Stimulated activated CD4-positive, alpha-beta T cell treated with anti-CD3 and anti-CD28 coated beads, Interleukin-4, amount 100 ng/mL, for 1 hour (primary cell): ENCODE measurements around the gene STRADA.
"Not testable (repeated sequence)": the region's sequence is repeated elsewhere in the genome, so short reads cannot be mapped to it uniquely, and the experiment has no call there.

Experiments
- DNase-seq: peaks from one replicate; pipeline ENCODE4 v3.0.0-alpha.2; 2020

STRADA gene

GRCh38 chr17:63754046-63754445 is 12.4 kb upstream of the STRADA start:
- no peak for DNase-seq

GRCh38 chr17:63753215-63753614 is 11.6 kb upstream of the STRADA start:
- DNase-seq: no peak

- DNase-seq: no peak
Measured at GRCh38 chr17:63752707-63753106, 11.1 kb upstream of the STRADA start.

DNA sequence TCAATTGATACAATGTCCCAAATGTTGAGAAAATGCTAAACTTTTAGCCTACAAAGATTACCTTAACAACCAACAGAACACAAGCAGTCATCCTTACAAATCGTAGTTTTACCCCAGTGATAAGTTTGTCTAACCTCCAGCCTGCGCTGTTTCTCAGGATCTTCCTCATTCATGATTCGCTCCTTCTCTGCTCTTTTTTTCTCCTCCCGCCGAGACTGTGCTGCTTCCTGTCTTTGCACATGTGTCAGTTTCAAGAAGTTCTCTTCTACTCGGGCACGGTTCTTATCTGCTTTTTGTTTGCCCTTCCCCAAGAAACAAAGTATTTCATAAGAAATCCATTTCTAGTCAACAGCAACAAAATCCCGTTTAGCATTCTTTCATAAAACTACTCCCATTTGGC is 10.2 kb upstream of the STRADA start:
- no peak for DNase-seq

DNA sequence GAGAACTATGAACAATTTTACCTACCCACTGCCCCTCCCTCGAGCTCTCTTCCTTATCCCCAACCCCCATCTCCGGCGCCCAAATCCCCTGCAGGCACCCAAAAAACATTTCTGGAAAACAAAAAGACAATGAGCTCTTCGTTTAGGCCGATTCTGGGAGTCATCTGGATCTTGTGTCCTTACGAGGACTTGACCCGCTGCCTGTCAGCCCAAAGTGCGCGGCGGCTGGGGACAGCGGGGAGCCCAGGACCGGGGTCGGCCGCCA is 524 bp downstream of the STRADA start:
- DNase-seq: no peak

- no peak for DNase-seq
Measured at GRCh38 chr17:63740464-63741142, 996 bp downstream of the STRADA start.

GRCh38 chr17:63735691-63736090 is 5.9 kb downstream of the STRADA start:
- no peak for DNase-seq

GRCh38 chr17:63722403-63722802 is 19.2 kb downstream of the STRADA start:
- no peak for DNase-seq

DNA sequence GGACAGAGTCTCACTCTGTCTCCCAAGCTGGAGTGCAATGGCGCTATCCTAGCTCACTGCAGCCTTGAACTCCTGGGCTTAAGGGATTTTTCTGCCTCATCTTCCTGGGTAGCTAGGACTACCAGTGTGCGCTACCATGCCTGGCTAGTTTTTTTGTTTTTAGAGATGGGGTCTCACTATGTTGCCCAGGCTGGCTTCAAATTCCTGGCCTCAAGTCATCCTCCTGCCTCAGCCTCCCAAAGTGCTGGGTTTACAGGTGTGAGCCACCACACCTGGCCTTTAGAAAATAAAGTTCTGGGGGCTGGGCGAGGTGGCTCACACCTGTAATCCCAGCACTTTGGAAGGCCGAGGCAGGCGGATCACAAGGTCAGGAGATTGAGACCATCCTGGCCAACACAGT is 21.4 kb downstream of the STRADA start:
- DNase-seq: not testable (repeated sequence)

GRCh38 chr17:63718988-63719387 is 22.6 kb downstream of the STRADA start:
- no peak for DNase-seq

DNA sequence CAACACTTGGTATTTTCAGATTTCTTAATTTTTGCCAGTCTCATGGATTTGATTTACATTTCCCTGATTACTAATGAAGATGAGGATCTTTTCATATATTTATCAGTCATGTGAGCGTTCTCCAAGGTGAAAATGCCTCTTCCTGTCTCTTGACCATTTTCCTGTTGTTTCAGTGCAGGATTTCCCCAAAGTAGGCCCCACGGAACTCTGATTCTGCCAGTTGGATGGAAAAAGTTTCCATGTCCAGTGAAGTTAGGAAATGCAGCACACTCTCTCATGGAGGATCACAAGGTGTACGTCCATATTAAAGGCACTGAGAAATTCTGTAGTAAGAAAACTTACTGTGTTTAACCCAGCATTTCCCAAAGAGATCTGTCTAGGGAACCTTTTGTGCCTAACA is 25.2 kb downstream of the STRADA start:
- no peak for DNase-seq

DNA sequence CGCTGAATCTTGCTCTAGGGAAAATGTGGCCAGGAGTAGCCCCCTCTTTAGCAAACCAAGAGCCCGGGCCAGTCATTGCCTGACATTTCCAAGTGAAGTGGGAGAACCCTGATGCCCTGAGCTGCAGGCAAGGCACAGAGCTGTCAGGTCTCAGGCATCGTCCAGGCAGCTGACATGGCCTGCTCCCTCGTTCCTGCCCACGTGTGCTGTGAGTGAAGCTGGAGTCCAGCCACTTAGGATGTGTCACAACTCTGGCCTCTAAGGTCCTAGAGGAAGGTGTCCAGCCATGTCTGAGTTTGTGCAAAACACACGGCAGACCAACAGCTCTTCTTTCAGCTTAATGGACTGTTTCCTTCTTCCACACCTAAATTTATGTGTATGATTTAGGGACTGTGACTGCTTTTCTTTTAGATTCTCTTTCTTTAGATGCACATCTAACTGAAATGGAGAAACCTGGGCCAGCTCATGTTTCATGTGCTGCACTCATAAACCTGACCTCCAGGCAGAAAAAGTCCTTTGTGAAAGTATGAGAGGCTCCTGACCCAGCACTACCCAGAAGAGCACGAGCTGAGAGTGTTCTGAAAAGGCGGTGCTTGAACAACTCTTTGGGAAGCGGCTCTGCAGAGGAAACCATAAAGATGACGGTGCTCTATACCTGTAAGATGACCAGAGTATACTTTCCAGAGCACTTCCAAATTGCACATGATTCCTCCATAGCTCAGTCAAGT is 26.9 kb downstream of the STRADA start:
- DNase-seq: no peak

- DNase-seq: no peak
Measured at GRCh38 chr17:63709110-63709509, 32.5 kb downstream of the STRADA start.

- DNase-seq: no peak
Measured at GRCh38 chr17:63707151-63707550, 34.4 kb downstream of the STRADA start.

- DNase-seq: no peak
Measured at GRCh38 chr17:63706336-63707082, 35.1 kb downstream of the STRADA start.

- no peak for DNase-seq
Measured at GRCh38 chr17:63705657-63706056, 35.9 kb downstream of the STRADA start.

DNA sequence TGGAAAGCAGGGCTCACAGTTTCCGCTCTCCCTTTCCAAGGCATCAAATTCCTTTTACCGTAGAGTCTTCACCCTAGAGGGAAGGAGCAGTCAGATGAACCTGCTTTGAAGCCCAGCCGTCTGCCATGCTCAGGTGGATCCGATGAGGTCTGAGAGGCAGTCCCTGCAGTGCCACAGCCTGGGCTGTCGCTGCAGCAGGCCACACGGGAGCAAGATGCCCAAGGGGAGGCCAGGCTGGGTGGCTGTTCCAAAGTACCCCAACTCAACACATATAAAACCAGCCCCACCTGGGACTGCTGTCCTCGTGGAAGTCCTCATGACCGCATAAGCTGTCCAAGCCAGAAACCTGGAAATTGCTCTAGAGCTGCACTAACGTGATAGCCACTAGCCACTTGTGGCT is 36.8 kb downstream of the STRADA start:
- no peak for DNase-seq

DNA sequence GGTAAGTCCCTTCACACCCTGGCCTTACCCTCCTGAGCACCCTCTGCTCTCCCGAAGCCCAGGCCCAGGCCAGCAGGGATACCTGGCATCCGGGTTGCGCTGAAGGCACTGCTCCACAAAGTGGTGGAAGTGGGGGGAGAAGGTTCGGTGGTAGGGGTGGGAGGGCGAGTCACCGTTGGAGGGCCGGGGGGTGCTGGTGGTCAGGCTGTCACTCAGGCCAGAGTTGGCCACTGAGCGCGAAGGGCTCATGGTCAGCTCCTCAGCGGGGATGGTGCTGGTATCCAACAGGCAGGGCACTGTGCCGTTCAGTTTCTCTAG is 37.4 kb downstream of the STRADA start:
- DNase-seq: no peak

GRCh38 chr17:63703556-63704258 is 37.9 kb downstream of the STRADA start:
- no peak for DNase-seq

GRCh38 chr17:63703029-63703428 is 38.6 kb downstream of the STRADA start:
- DNase-seq: no peak

DNA sequence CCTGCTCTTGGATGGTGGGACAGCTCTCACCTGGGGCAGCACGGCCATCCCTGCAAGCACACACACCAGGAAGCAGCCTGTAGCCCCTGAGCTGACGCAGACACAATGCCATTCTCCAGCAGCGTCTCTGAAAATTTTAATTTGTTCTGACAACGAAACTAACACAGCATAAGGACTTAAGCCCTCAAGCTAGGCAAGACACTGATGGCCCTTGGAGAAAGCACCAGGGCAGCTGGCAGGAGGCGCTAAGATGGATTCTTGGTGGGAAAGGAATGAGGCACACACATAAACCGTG is 38.9 kb downstream of the STRADA start:
- no peak for DNase-seq

DNA sequence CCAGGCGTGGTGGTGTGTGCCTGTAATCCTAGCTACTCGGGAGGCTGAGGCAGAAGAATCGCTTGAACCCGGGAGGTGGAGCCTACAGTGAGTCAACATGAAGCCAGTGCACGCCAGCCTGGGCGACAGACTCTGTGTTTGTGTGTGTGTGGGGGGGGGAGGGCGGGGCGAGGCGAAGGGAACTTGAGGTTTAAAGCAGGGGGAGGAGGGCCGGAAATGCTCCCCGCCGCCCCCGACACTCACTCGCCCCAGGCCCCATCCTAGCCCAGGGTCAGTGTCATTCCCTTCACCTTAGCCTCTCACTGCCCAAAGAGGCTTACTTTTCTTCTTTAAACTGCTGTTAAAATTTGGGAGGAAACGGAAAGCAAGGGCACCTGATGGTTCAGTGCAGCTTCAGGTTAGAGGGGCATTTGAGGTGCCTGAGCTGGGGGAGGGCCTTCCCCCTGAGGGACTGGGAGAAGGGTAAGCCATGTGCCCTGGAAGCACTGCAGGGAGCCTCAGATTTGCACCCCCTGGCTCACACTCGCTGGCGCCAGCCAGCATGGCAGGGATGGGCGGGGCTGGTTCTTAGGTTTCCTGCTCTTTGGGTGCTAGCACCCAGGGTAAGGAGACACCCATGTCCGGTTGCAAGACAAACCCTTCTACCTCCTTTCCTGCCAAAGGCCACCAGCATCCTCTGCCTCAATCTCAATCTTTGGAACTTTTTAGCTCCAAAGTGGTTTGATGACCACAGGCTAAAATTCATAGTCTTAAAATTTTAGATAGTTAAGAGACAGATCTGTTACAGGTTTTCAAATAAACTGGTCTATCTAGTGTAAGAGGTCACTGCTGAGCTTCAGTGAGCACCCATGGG is 39.5 kb downstream of the STRADA start:
- DNase-seq: peak; percentile 72

DNA sequence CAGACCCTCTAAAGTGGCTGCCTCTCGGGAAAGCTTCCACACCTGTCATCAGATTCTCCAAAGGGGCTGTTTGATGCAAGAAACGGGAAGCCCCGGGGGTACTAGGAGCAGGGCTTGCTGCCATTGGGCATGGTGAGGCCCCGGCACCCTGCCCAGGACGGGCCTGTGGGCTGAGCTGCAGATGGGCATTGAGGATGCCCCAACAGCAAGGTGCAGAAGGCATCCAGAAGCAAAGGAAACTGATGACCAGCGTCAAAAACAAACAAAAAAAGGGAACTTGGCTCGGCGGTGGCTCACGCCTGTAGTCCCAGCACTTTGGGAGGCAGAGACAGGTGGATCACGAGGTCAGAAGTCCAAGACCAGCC is 40.2 kb downstream of the STRADA start:
- no peak for DNase-seq
